D721Med (cell line): ENCODE results near the gene ERG28.
"Not testable (repeated sequence)": the region's sequence is repeated elsewhere in the genome, so short reads cannot be mapped to it uniquely, and the experiment has no call there.

Experiments used
- DNase-seq: peaks from one replicate; pipeline ENCODE4 v3.0.0; 2011; ENCODE audit warnings: low spot score; ENCODE audit not compliant: insufficient read length
- FAIRE-seq: peaks from 2 replicates; lab custom pipeline; 2011; peaks lifted over from hg19 to GRCh38; lab: Jason Lieb, UNC
- TF ChIP-seq, protein P1 (sequence below): IDR thresholded peaks from 2 replicates; pipeline ENCODE4 v1.5.1; 2012; ENCODE audit warnings: mild to moderate bottlenecking, control low read depth; ENCODE audit not compliant: insufficient read depth; ENCODE audit errors: missing control alignments

Gene ERG28

DNA sequence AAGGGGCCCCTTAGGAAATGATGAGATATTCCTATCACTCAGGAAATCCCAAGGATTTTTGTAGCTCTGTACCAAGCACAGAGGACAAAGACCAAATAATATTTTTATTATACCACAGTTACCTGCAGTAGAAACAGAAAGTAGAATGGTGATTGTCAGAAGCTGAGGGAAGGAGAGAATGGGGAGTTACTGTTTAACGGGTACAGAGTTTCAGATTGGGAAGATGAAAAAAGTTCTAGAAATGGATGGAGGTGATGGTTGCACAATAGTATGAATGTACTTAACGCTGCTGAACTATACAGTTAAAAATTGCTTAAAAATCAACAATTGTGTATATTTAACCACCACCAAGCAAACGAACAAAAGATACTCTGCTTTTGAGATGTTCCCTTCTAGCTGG lies 58.2 kb downstream of the ERG28 start:
- DNase-seq (no peak), FAIRE-seq (no peak)
- TF ChIP-seq, protein P1, sequence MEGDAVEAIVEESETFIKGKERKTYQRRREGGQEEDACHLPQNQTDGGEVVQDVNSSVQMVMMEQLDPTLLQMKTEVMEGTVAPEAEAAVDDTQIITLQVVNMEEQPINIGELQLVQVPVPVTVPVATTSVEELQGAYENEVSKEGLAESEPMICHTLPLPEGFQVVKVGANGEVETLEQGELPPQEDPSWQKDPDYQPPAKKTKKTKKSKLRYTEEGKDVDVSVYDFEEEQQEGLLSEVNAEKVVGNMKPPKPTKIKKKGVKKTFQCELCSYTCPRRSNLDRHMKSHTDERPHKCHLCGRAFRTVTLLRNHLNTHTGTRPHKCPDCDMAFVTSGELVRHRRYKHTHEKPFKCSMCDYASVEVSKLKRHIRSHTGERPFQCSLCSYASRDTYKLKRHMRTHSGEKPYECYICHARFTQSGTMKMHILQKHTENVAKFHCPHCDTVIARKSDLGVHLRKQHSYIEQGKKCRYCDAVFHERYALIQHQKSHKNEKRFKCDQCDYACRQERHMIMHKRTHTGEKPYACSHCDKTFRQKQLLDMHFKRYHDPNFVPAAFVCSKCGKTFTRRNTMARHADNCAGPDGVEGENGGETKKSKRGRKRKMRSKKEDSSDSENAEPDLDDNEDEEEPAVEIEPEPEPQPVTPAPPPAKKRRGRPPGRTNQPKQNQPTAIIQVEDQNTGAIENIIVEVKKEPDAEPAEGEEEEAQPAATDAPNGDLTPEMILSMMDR: no peak

DNA sequence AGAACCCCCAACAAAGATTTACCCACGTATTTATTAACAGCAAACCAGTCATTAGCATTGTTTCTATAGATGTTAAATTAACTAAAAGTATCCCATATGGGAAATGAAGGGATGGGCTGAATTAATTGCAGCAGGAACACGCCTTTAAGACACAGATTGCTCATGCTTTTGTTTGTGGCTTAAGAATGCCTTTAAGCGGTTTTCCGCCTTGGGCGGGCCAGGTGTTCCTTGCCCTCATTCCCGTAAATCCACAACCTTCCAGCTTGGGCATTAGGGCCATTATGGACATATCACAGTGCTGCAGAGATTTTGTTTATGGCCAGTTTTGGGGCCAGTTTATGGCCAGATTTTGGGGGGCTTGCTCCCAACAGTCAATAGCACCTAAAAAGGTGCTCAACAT lies 59.6 kb downstream of the ERG28 start:
- DNase-seq, FAIRE-seq: not testable (repeated sequence)

DNA sequence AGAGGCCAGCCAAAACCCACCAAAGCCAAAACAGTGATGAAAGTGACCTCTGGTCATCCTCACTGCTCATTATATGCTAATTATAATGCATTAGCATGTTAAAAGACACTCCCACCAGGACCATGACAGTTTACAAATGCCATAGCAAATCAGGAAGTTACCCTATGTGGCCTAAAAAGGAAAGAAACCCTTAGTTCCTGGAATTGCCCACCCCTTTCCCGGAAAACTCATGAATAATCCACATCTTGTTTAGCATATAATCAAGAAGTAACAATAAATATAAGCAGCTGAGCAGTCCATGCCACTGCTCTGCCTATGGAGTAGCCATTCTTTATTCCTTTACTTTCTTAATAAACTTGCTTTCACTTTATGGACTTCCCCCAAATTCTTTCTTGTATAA lies 60.6 kb downstream of the ERG28 start:
- not testable (repeated sequence) for DNase-seq, FAIRE-seq
